IPS-NIHi11 (cell line): Measurements from ENCODE around the gene KCNA5.

Experiments
- DNase-seq: peaks from one replicate; pipeline ENCODE4 v3.0.0; 2012; ENCODE audit warnings: mixed read lengths, low spot score

KCNA5 gene

GRCh38 chr12:5064913-5065490 lies 21.3 kb downstream of the KCNA5 start:
- no peak for DNase-seq

GRCh38 chr12:5066251-5066650 lies 22.6 kb downstream of the KCNA5 start:
- DNase-seq, result no peak

GRCh38 chr12:5068126-5068525 lies 24.4 kb downstream of the KCNA5 start:
- DNase-seq, result no peak

- DNase-seq, result no peak
These were observed 24.9 kb downstream of the KCNA5 start for GRCh38 chr12:5068619-5069018.

- no peak for DNase-seq
These were observed 26.4 kb downstream of the KCNA5 start for GRCh38 chr12:5070090-5070489.

- DNase-seq, result peak; percentile 38
These were observed 27.8 kb downstream of the KCNA5 start for GRCh38 chr12:5071496-5071895.

- DNase-seq, result no peak
These were observed 28.6 kb downstream of the KCNA5 start for GRCh38 chr12:5072311-5072710.

- DNase-seq, result no peak
These were observed 29.4 kb downstream of the KCNA5 start for GRCh38 chr12:5073054-5073453.

- DNase-seq, result peak; percentile 66
These were observed 30.2 kb downstream of the KCNA5 start for GRCh38 chr12:5073853-5074252.

- no peak for DNase-seq
These were observed 33.1 kb downstream of the KCNA5 start for GRCh38 chr12:5076761-5077160.

- peak; percentile 27 for DNase-seq
These were observed 34.7 kb downstream of the KCNA5 start for GRCh38 chr12:5078423-5078822.

- DNase-seq, result peak; percentile 73
These were observed 37.3 kb downstream of the KCNA5 start for GRCh38 chr12:5081016-5081415.

- peak; percentile 83 for DNase-seq
These were observed 40.5 kb downstream of the KCNA5 start for GRCh38 chr12:5083955-5084849.

- no peak for DNase-seq
These were observed 42.2 kb downstream of the KCNA5 start for GRCh38 chr12:5085896-5086295.

GRCh38 chr12:5087831-5088554 lies 44.3 kb downstream of the KCNA5 start:
- no peak for DNase-seq

GRCh38 chr12:5088586-5089264 lies 45.0 kb downstream of the KCNA5 start:
- no peak for DNase-seq

- DNase-seq, result no peak
These were observed 50.9 kb downstream of the KCNA5 start for GRCh38 chr12:5094551-5094950.

GRCh38 chr12:5094986-5095385 lies 51.3 kb downstream of the KCNA5 start:
- DNase-seq, result no peak
